Panc1 (cell line): Measurements from ENCODE around the gene BHLHA15. TPM values are rescaled to one million over a fixed set of nuclear protein-coding genes. Genes with fewer than 3 reads are reported as not detected.

Experiments used
- ATAC-seq: fragments of 200-7000 bp; cut with Tn5 transposase; 2 replicates; pipeline ENCODE4 v1.9.1; 2020; ENCODE audit warnings: mild to moderate bottlenecking, moderate library complexity
- BruUV-seq: library from RNA; stranded (reverse); fragments of 400-500 nt; replicated peaks from 2 replicates; lab custom pipeline; 2021; lab: Mats Ljungman, UMichigan
- CTCF ChIA-PET: fragments of 300-600 bp; sonication (Branson Sonifier 250); formaldehyde crosslinking; loops from one replicate; lab custom pipeline; 2022; ENCODE audit warnings: antibody characterized with exemption; lab: Charles Lee
- POLR2A ChIA-PET: fragments of 300-600 bp; sonication (Branson Sonifier 250); formaldehyde crosslinking; loops from one replicate; lab custom pipeline; 2022; ENCODE audit warnings: antibody characterized with exemption; lab: Charles Lee
- DNase-seq: peaks from one replicate; pipeline ENCODE4 v3.0.0-alpha.2; 2010; ENCODE audit warnings: low read depth, low spot score
- H3K27ac ChIP-seq: 2 replicates; pipeline ENCODE4 v1.5.1; 2011; ENCODE audit warnings: mild to moderate bottlenecking, low read length, inconsistent platforms
- H3K27me3 ChIP-seq: fragments of 200-500 bp; sonication (Bioruptor generic); 2 replicates; pipeline ENCODE4 v1.6.0; 2014; ENCODE audit warnings: low read length, inconsistent platforms; ENCODE audit not compliant: control insufficient read depth, insufficient read depth
- H3K36me3 ChIP-seq: fragments of 200-500 bp; sonication (Bioruptor generic); 2 replicates; pipeline ENCODE4 v1.5.1; 2014; ENCODE audit warnings: inconsistent platforms, mild to moderate bottlenecking, low read length, moderate library complexity; ENCODE audit not compliant: control insufficient read depth, insufficient read depth
- H3K4me1 ChIP-seq: 2 replicates; pipeline ENCODE4 v1.5.1; 2011; ENCODE audit warnings: inconsistent platforms, mild to moderate bottlenecking, low read length, moderate library complexity; ENCODE audit not compliant: control insufficient read depth, insufficient read depth
- H3K4me3 ChIP-seq, 2 experiments: 2 replicates each; pipeline ENCODE4 v1.5.1; 2011 to 2012; ENCODE audit warnings: low read depth in 2 of 2, low read length in 2 of 2, mild to moderate bottlenecking in 2 of 2, inconsistent platforms in 1 of 2, moderate library complexity in 1 of 2
- H3K9me3 ChIP-seq: fragments of 200-500 bp; sonication (Bioruptor generic); 2 replicates; pipeline ENCODE4 v1.5.1; 2014; ENCODE audit warnings: low read depth, mild to moderate bottlenecking, inconsistent platforms, low read length, moderate library complexity; ENCODE audit not compliant: control insufficient read depth, insufficient read depth
- POLR2AphosphoS5 ChIP-seq: IDR thresholded peaks from 2 replicates; pipeline ENCODE4 v1.6.1; 2012; ENCODE audit warnings: mild to moderate bottlenecking, low read depth, low read length, moderate library complexity
- SIN3A ChIP-seq: IDR thresholded peaks from 2 replicates; pipeline ENCODE4 v1.6.1; 2012; ENCODE audit warnings: low read depth, mild to moderate bottlenecking, low read length, moderate library complexity, borderline replicate concordance; ENCODE audit not compliant: insufficient read depth
- TCF7L2 ChIP-seq: IDR thresholded peaks from 2 replicates; pipeline ENCODE4 v1.6.1; 2011; ENCODE audit warnings: mild to moderate bottlenecking, low read depth, low read length, inconsistent platforms
- in situ Hi-C: cut with HindIII; loops from 2 replicates; pipeline ENCODE4 v1.10.0; 2016; ENCODE audit warnings: low sequenced_read_pairs, low pct_unique_long_range_greater_than_20kb
- intact Hi-C: fragments of 100-400 bp; cut with micrococcal nuclease; formaldehyde crosslinking; loops from one replicate; pipeline ENCODE4 v1.10.0; 2022; ENCODE audit not compliant: unreplicated experiment
- total RNA-seq: library from RNA; stranded (reverse); gene quantifications from one replicate; pipeline ENCODE4 v1.2.1, GENCODE V29; 2021; ENCODE audit not compliant: unreplicated experiment
- TF ChIP-seq, protein P1 (sequence below): fragments of 450-650 bp; IDR thresholded peaks from 2 replicates; pipeline ENCODE4 v1.5.1; 2017; ENCODE audit warnings: mild to moderate bottlenecking
- TF ChIP-seq, protein P2 (sequence below), 2 experiments: IDR thresholded peaks; 2 replicates each; pipeline ENCODE4 v1.6.1; 2011 to 2012; ENCODE audit warnings: low read depth in 2 of 2, control low read depth in 1 of 2, low read length in 1 of 2, mild to moderate bottlenecking in 1 of 2, moderate library complexity in 1 of 2; ENCODE audit not compliant: insufficient read depth in 1 of 2

The BHLHA15 gene
- total RNA-seq, 1 experiment from 2014 or later, result 0.26 TPM

DNA sequence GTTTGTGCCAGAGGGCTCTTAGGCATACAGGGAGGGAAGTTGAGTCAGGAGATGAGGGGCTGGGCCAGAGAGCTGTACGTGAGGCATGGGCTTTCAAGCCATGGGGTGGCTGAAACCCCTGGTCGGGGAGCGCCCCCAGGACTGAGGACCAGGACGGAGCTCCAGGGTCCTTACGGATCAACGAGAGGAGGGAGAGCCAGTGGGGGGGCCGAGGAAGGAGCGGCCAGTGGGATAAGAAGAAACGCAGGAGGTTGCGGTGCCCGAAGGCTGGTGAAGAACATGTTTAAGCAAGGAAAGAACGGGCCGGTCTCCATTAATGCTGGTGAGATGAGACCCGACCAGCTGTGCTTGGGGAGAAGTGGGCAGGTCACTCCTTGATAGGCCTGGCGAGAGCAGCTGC, 43.6 kb upstream of the BHLHA15 start:
- no peak overlapping the region for H3K27ac ChIP-seq
- in situ Hi-C loops (no loop called here), intact Hi-C loops (loop anchor here (1.0 kb wide), 1 partner anchor 146 kb away; no protein-coding TSS in a partner anchor)
- TF ChIP-seq, protein P1, sequence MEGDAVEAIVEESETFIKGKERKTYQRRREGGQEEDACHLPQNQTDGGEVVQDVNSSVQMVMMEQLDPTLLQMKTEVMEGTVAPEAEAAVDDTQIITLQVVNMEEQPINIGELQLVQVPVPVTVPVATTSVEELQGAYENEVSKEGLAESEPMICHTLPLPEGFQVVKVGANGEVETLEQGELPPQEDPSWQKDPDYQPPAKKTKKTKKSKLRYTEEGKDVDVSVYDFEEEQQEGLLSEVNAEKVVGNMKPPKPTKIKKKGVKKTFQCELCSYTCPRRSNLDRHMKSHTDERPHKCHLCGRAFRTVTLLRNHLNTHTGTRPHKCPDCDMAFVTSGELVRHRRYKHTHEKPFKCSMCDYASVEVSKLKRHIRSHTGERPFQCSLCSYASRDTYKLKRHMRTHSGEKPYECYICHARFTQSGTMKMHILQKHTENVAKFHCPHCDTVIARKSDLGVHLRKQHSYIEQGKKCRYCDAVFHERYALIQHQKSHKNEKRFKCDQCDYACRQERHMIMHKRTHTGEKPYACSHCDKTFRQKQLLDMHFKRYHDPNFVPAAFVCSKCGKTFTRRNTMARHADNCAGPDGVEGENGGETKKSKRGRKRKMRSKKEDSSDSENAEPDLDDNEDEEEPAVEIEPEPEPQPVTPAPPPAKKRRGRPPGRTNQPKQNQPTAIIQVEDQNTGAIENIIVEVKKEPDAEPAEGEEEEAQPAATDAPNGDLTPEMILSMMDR, result no peak
- ATAC-seq, result no peak
- peaks cover 6% of the 10 kb centered on the region for H3K4me1 ChIP-seq
- ChIA-PET POLR2A (no interaction called here), CTCF (interaction anchor here (0.5 to 5.8 kb wide), 7 partner anchors 9 to 144 kb away, joined by 3 to 108 read pairs (median 3); no protein-coding TSS in a partner anchor)
- H3K4me3 ChIP-seq, result no peak overlapping the region
- BruUV-seq, result no TSS peak
- no peaks in the 10 kb centered on the region for H3K27me3 ChIP-seq
- H3K9me3 ChIP-seq, result no peaks in the 10 kb centered on the region
- H3K36me3 ChIP-seq, result no peaks in the 10 kb centered on the region
- DNase-seq, result no peak

DNA sequence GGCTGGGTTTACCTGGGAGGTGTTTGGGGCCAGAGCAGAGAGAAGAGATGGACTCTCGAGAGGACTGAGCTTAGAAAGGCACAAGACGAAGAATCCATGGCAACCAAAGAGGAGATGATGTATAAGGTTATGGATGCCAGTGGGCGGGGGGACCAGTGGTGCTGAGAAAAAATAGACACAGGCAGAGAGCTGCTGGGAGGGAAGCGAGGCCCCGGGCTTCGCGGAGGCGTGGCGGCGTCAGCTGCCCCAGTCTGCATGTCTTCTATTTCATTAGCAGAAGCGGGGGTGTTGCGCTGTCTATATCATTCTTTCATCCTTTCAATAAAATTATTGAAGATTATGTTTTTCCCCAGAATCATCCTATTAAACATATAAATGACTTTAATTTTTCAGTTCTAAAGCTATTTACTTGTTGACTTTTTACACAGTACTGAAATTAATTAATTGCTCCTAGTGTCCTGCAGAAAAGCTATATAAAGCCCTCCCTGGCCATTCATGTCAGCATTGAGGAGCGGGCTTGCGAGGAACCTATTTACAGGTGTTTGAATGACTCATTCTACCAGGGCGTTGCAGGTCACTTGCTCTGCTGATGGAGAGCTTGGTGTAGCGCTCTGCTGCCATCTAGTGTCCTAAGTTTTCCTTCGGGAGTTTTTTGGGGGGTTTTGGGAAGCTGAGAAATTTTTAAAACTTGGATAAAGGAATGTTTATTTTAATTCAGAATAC, 42.9 kb upstream of the BHLHA15 start:
- ATAC-seq, result peak; percentile 71
- DNase-seq, result peak; percentile 61
- H3K27ac ChIP-seq, result no peak overlapping the region
- BruUV-seq, result no TSS peak
- intact Hi-C loops, result loop anchor here (1.0 kb wide), 1 partner anchor 147 kb away; no protein-coding TSS in a partner anchor
- no peaks in the 10 kb centered on the region for H3K27me3 ChIP-seq
- CTCF ChIA-PET, result interaction anchor here (0.5 to 5.8 kb wide), 11 partner anchors 8 to 376 kb away, joined by 3 to 108 read pairs (median 4); no protein-coding TSS in a partner anchor
- H3K36me3 ChIP-seq, result peaks cover 4% of the 10 kb centered on the region; the same call in 1 of the 2 replicates
- peaks cover 5% of the 10 kb centered on the region for H3K4me1 ChIP-seq
- in situ Hi-C loops, result no loop called here
- POLR2A ChIA-PET, result no interaction called here
- no peak overlapping the region for H3K4me3 ChIP-seq
- no peak for TF ChIP-seq SIN3A
- TF ChIP-seq POLR2AphosphoS5, result no peak
- TF ChIP-seq, protein P2, sequence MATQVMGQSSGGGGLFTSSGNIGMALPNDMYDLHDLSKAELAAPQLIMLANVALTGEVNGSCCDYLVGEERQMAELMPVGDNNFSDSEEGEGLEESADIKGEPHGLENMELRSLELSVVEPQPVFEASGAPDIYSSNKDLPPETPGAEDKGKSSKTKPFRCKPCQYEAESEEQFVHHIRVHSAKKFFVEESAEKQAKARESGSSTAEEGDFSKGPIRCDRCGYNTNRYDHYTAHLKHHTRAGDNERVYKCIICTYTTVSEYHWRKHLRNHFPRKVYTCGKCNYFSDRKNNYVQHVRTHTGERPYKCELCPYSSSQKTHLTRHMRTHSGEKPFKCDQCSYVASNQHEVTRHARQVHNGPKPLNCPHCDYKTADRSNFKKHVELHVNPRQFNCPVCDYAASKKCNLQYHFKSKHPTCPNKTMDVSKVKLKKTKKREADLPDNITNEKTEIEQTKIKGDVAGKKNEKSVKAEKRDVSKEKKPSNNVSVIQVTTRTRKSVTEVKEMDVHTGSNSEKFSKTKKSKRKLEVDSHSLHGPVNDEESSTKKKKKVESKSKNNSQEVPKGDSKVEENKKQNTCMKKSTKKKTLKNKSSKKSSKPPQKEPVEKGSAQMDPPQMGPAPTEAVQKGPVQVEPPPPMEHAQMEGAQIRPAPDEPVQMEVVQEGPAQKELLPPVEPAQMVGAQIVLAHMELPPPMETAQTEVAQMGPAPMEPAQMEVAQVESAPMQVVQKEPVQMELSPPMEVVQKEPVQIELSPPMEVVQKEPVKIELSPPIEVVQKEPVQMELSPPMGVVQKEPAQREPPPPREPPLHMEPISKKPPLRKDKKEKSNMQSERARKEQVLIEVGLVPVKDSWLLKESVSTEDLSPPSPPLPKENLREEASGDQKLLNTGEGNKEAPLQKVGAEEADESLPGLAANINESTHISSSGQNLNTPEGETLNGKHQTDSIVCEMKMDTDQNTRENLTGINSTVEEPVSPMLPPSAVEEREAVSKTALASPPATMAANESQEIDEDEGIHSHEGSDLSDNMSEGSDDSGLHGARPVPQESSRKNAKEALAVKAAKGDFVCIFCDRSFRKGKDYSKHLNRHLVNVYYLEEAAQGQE (IDR thresholded peaks at IDR 0.05; ENCODE audit: insufficient read depth in 1 of 2, low read depth in 2 of 2, low read length in 1 of 2), result no peak
- TF ChIP-seq, protein P1, result peak; percentile 93
- TF ChIP-seq TCF7L2, result no peak
- H3K9me3 ChIP-seq, result no peaks in the 10 kb centered on the region
